ENCODE data around the gene RHO.

The RHO gene

DNA sequence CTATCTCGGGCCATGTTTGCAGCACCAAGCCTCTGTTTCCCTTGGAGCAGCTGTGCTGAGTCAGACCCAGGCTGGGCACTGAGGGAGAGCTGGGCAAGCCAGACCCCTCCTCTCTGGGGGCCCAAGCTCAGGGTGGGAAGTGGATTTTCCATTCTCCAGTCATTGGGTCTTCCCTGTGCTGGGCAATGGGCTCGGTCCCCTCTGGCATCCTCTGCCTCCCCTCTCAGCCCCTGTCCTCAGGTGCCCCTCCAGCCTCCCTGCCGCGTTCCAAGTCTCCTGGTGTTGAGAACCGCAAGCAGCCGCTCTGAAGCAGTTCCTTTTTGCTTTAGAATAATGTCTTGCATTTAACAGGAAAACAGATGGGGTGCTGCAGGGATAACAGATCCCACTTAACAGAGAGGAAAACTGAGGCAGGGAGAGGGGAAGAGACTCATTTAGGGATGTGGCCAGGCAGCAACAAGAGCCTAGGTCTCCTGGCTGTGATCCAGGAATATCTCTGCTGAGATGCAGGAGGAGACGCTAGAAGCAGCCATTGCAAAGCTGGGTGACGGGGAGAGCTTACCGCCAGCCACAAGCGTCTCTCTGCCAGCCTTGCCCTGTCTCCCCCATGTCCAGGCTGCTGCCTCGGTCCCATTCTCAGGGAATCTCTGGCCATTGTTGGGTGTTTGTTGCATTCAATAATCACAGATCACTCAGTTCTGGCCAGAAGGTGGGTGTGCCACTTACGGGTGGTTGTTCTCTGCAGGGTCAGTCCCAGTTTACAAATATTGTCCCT lies 1.2 kb downstream of the RHO start:
- Histone ChIP-seq H2AFZ (ENCODE audit: low read length) (no peak overlapping the region), H4K20me1 (ENCODE audit: insufficient read depth, low read length) (no peaks in the 10 kb centered on the region), H3K27ac (ENCODE audit: low read length) (no peak overlapping the region), H3K36me3 (replicated peaks; ENCODE audit: insufficient read depth, low read length) (no peaks in the 10 kb centered on the region), H3K4me1 (ENCODE audit: low read length) (no peaks in the 10 kb centered on the region), H3K9me2 (replicated peaks; ENCODE audit: insufficient read depth, low read length) (no peaks in the 10 kb centered on the region), H3K4me3 (ENCODE audit: low read length) (no peak overlapping the region), H3K27me3 (replicated peaks; ENCODE audit: insufficient read depth, low read length) (no peaks in the 10 kb centered on the region), H3K4me2 (ENCODE audit: low read depth, low read length) (no peak overlapping the region), H3K9me3 (replicated peaks; ENCODE audit: insufficient read depth, low read length) (no peaks in the 10 kb centered on the region), H3K79me2 (ENCODE audit: low read length) (no peaks in the 10 kb centered on the region), H3F3A (ENCODE audit: insufficient read depth, low read length) (no peaks in the 10 kb centered on the region), H3K9ac (ENCODE audit: low read length) (no peak overlapping the region)
- no peak for TF ChIP-seq EZH2phosphoT487 (IDR thresholded peaks at IDR 0.05; ENCODE audit: low read length)
- no peak for TF ChIP-seq EZH2 (optimal IDR thresholded peaks at IDR 0.05; ENCODE audit: low read depth, low read length)
- TF ChIP-seq CTCF (IDR thresholded peaks at IDR 0.05; ENCODE audit: low read length), result no peak
- no peak for DNase-seq

- Histone ChIP-seq H3K27ac (ENCODE audit: low read length) (no peak overlapping the region), H3K4me3 (ENCODE audit: low read length) (no peak overlapping the region), H4K20me1 (ENCODE audit: insufficient read depth, low read length) (no peaks in the 10 kb centered on the region), H3K4me1 (ENCODE audit: low read length) (no peaks in the 10 kb centered on the region), H3K36me3 (replicated peaks; ENCODE audit: insufficient read depth, low read length) (no peaks in the 10 kb centered on the region), H3K9me3 (replicated peaks; ENCODE audit: insufficient read depth, low read length) (no peaks in the 10 kb centered on the region), H3K79me2 (ENCODE audit: low read length) (no peaks in the 10 kb centered on the region), H3K4me2 (ENCODE audit: low read depth, low read length) (no peak overlapping the region), H3K9ac (ENCODE audit: low read length) (no peak overlapping the region), H3K27me3 (replicated peaks; ENCODE audit: insufficient read depth, low read length) (no peaks in the 10 kb centered on the region), H2AFZ (ENCODE audit: low read length) (no peak overlapping the region), H3K9me2 (replicated peaks; ENCODE audit: insufficient read depth, low read length) (no peaks in the 10 kb centered on the region), H3F3A (ENCODE audit: insufficient read depth, low read length) (no peaks in the 10 kb centered on the region)
- no peak for TF ChIP-seq EZH2phosphoT487 (IDR thresholded peaks at IDR 0.05; ENCODE audit: low read length)
- no peak for TF ChIP-seq CTCF (IDR thresholded peaks at IDR 0.05; ENCODE audit: low read length)
- DNase-seq, result no peak
Measured at GRCh38 chr3:129530251-129530791, 1.9 kb downstream of the RHO start.

DNA sequence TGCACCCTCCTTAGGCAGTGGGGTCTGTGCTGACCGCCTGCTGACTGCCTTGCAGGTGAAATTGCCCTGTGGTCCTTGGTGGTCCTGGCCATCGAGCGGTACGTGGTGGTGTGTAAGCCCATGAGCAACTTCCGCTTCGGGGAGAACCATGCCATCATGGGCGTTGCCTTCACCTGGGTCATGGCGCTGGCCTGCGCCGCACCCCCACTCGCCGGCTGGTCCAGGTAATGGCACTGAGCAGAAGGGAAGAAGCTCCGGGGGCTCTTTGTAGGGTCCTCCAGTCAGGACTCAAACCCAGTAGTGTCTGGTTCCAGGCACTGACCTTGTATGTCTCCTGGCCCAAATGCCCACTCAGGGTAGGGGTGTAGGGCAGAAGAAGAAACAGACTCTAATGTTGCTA lies 2.4 kb downstream of the RHO start:
- no peaks in the 10 kb centered on the region for H3K4me1 ChIP-seq (ENCODE audit: low read length)

More for the DNA sequence above, 2.4 kb downstream of the RHO start:
- Histone ChIP-seq H3K4me3 (ENCODE audit: low read length) (no peak overlapping the region), H3K27ac (ENCODE audit: low read length) (no peak overlapping the region), H3K36me3 (replicated peaks; ENCODE audit: insufficient read depth, low read length) (no peaks in the 10 kb centered on the region), H3F3A (ENCODE audit: insufficient read depth, low read length) (no peaks in the 10 kb centered on the region), H3K9ac (ENCODE audit: low read length) (no peak overlapping the region), H3K9me3 (replicated peaks; ENCODE audit: insufficient read depth, low read length) (no peaks in the 10 kb centered on the region), H3K4me2 (ENCODE audit: low read depth, low read length) (no peak overlapping the region), H3K9me2 (replicated peaks; ENCODE audit: insufficient read depth, low read length) (no peaks in the 10 kb centered on the region), H4K20me1 (ENCODE audit: insufficient read depth, low read length) (no peaks in the 10 kb centered on the region), H3K79me2 (ENCODE audit: low read length) (no peaks in the 10 kb centered on the region), H2AFZ (ENCODE audit: low read length) (no peak overlapping the region), H3K27me3 (replicated peaks; ENCODE audit: insufficient read depth, low read length) (no peaks in the 10 kb centered on the region)
- DNase-seq, result no peak
- TF ChIP-seq EZH2 (optimal IDR thresholded peaks at IDR 0.05; ENCODE audit: low read depth, low read length), result no peak
- TF ChIP-seq CTCF (IDR thresholded peaks at IDR 0.05; ENCODE audit: low read length), result no peak
- TF ChIP-seq EZH2phosphoT487 (IDR thresholded peaks at IDR 0.05; ENCODE audit: low read length), result no peak

All from MM.1S (cell line).